Karpas-422 (cell line): Measurements from ENCODE around the gene SCRN3. TPM values are rescaled to one million over a fixed set of nuclear protein-coding genes. Genes with fewer than 3 reads are reported as not detected.
"Not testable (repeated sequence)": the region's sequence is repeated elsewhere in the genome, so short reads cannot be mapped to it uniquely, and the experiment has no call there.

ENCODE experiments used
- DNase-seq: peaks from one replicate; pipeline ENCODE4 v3.0.0-alpha.2; 2015
- H2AFZ ChIP-seq: fragments of 200-600 bp; sonication (generic); 2 replicates; pipeline ENCODE4 v1.6.1; 2014; ENCODE audit warnings: antibody characterized with exemption, low read length, mixed read lengths
- H3K27ac ChIP-seq: fragments of 200-600 bp; sonication (generic); 2 replicates; pipeline ENCODE4 v1.5.1; 2014; ENCODE audit warnings: mild to moderate bottlenecking, low read length, moderate library complexity
- H3K27me3 ChIP-seq: fragments of 200-600 bp; sonication (generic); 2 replicates; pipeline ENCODE4 v1.6.1; 2014; ENCODE audit warnings: low read length, mixed read lengths
- H3K36me3 ChIP-seq: fragments of 200-600 bp; sonication (generic); 2 replicates; pipeline ENCODE4 v1.6.1; 2014; ENCODE audit warnings: low read length, mixed read lengths; ENCODE audit not compliant: insufficient read depth
- H3K4me1 ChIP-seq: fragments of 200-600 bp; sonication (generic); 2 replicates; pipeline ENCODE4 v1.6.1; 2014; ENCODE audit warnings: mild to moderate bottlenecking, low read length, mixed read lengths
- H3K4me2 ChIP-seq: fragments of 200-600 bp; sonication (generic); 2 replicates; pipeline ENCODE4 v1.6.1; 2014; ENCODE audit warnings: low read length, low read depth, mild to moderate bottlenecking; ENCODE audit not compliant: poor library complexity, severe bottlenecking
- H3K4me3 ChIP-seq: fragments of 200-600 bp; sonication (generic); 2 replicates; pipeline ENCODE4 v1.5.1; 2014; ENCODE audit warnings: mild to moderate bottlenecking, antibody characterized with exemption, low read length, mixed read lengths
- H3K79me2 ChIP-seq: fragments of 200-600 bp; sonication (generic); 2 replicates; pipeline ENCODE4 v1.6.1; 2014; ENCODE audit warnings: mild to moderate bottlenecking, low read length, mixed read lengths
- H3K9ac ChIP-seq: fragments of 200-600 bp; sonication (generic); 2 replicates; pipeline ENCODE4 v1.6.0; 2014; ENCODE audit warnings: low read length
- H3K9me2 ChIP-seq: fragments of 200-600 bp; sonication (generic), shearing (Covaris generic); replicated peaks from 2 replicates; pipeline ENCODE4 v1.6.0; 2014; ENCODE audit warnings: mild to moderate bottlenecking, low read length, moderate library complexity; ENCODE audit not compliant: insufficient read depth
- H3K9me3 ChIP-seq: fragments of 300-700, 200-600 bp; sonication (generic); 2 replicates; pipeline ENCODE4 v1.6.1; 2014; ENCODE audit warnings: low read length, mixed read lengths
- H4K20me1 ChIP-seq: fragments of 200-600 bp; sonication (generic); 2 replicates; pipeline ENCODE4 v1.6.1; 2014; ENCODE audit warnings: mild to moderate bottlenecking, antibody characterized with exemption, low read length, low read depth; ENCODE audit not compliant: insufficient read depth
- total RNA-seq: library from RNA; depleted of rRNA; stranded (reverse); fragments of >200 nt; shearing (Covaris generic); gene quantifications from 2 replicates; pipeline ENCODE4 v1.2.3, GENCODE V29; 2014; ENCODE audit warnings: low replicate concordance; rRNA removed

The SCRN3 gene, protein sequence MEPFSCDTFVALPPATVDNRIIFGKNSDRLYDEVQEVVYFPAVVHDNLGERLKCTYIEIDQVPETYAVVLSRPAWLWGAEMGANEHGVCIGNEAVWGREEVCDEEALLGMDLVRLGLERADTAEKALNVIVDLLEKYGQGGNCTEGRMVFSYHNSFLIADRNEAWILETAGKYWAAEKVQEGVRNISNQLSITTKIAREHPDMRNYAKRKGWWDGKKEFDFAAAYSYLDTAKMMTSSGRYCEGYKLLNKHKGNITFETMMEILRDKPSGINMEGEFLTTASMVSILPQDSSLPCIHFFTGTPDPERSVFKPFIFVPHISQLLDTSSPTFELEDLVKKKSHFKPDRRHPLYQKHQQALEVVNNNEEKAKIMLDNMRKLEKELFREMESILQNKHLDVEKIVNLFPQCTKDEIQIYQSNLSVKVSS
- 29.0 and 47.4 TPM in 2 replicates for total RNA-seq

DNA sequence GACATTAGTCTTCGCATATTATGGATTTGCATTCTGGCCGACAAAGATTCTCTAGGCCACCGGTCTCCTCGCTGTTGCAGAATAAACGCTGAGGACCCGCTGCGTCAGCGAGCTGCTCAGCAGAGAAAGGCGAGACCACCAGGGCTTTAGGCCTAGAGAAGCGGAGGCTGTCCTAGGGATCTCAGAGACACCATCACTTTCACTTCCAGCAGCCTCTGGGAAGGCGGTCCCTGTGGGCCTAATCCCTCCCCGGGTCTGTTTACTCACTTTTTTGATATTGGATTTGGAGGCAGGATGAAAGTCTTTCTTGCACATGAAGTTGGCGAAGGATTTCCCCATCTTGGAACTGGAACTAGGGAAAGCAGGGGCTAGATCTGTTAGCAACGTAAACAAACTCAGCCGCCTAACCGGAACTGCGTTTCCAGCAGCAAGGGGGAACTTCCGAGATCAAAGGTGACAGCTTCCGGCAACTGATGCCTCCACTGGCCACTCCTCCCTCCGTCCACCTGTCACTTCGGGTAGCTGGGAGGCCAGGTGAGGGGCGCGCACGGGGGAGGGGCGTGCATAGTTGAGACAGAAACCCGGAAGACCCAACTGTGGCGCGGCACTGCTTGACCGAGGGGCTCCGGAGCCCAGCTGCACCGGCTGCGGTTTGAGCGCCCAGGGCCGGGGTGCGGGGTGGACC is at the start of gene SCRN3:
Gene SCRN3 (plus strand): TSS at position 447 of the 685 bp plus-strand sequence. CDS start 2,554 bp downstream, outside the sequence.
- Histone ChIP-seq H3K9ac (peak within 1 kb of the TSS; percentile 75), H3K4me2 (peak within 1 kb of the TSS; percentile 81), H3K79me2 (peaks cover 71% of the 10 kb centered on the region), H3K27ac (peak within 1 kb of the TSS; percentile 48), H3K4me1 (peaks cover 42% of the 10 kb centered on the region), H2AFZ (peak within 1 kb of the TSS; percentile 25; the same call in 1 of the 2 replicates), H3K4me3 (peak within 1 kb of the TSS; percentile 84), H3K9me3 (no peaks in the 10 kb centered on the region), H3K36me3 (peaks cover 20% of the 10 kb centered on the region; the same call in 1 of the 2 replicates), H4K20me1 (no peaks in the 10 kb centered on the region), H3K27me3 (no peaks in the 10 kb centered on the region), H3K9me2 (no peaks in the 10 kb centered on the region)
- DNase-seq = peak; percentile 94

DNA sequence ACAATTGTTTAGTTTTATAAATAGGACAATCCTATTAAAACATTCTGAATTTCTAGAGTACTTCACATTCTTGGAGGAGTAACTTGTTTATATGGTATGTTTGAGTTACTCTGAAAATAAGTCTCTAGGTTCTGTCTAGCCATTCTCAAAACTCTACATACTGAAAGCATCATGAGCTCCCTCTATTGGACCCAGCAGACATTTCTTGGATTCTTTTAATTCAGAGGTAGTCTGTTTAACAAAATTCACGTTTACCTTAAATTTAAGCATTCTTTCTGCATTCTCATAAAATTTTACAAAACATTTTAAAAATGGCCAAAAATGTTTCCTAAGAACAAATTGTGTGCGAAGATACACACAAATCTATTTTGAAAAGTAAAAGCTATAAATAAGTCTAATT is 45.5 kb upstream of the SCRN3 start:
- Histone ChIP-seq H3K9ac (no peak overlapping the region), H3K36me3 (peaks cover 4% of the 10 kb centered on the region; the same call in 1 of the 2 replicates), H3K27me3 (no peaks in the 10 kb centered on the region), H3K9me2 (no peaks in the 10 kb centered on the region), H3K4me2 (no peak overlapping the region), H3K4me1 (no peaks in the 10 kb centered on the region), H2AFZ (no peak overlapping the region), H3K27ac (no peak overlapping the region), H4K20me1 (no peaks in the 10 kb centered on the region), H3K9me3 (no peaks in the 10 kb centered on the region), H3K4me3 (no peak overlapping the region), H3K79me2 (no peaks in the 10 kb centered on the region; the same call in 1 of the 2 replicates)
- peak; percentile 72 for DNase-seq

DNA sequence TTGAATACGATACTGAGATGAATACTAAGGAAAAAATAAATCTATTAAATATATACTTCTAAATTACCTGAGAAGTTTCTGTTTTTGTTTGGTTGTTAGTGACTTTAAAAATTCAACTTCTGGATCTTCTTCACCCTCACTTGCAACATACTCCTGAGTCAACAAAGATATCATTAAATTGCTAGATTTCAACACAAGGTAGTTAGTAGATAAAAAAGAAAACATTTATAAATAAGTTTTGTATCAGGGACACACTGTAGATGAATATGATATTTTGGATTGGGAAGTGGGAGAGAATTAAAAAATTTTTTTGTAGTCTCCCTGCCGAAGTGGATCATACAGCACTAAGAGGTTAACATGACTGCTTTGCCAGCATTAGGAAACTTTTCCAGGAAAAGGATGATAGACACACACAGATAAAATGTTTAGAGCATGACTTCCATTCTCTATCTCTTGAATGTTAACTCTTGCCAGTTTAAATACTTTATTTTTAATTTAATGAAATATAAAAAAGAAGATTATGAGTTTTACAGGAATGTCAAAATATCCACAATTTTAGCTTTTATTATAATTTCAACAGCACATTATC is 44.8 kb upstream of the SCRN3 start:
- no peak overlapping the region for H3K27ac ChIP-seq
- no peaks in the 10 kb centered on the region for H3K4me1 ChIP-seq
- H3K4me2 ChIP-seq = no peak overlapping the region
- H3K36me3 ChIP-seq = peaks cover 4% of the 10 kb centered on the region; the same call in 1 of the 2 replicates
- no peak for DNase-seq
- H3K27me3 ChIP-seq = no peaks in the 10 kb centered on the region
- no peaks in the 10 kb centered on the region; the same call in 1 of the 2 replicates for H3K79me2 ChIP-seq
- H3K9me2 ChIP-seq = no peaks in the 10 kb centered on the region
- no peaks in the 10 kb centered on the region for H4K20me1 ChIP-seq
- H3K4me3 ChIP-seq = no peak overlapping the region
- no peak overlapping the region for H3K9ac ChIP-seq
- H2AFZ ChIP-seq = no peak overlapping the region
- H3K9me3 ChIP-seq = no peaks in the 10 kb centered on the region

DNA sequence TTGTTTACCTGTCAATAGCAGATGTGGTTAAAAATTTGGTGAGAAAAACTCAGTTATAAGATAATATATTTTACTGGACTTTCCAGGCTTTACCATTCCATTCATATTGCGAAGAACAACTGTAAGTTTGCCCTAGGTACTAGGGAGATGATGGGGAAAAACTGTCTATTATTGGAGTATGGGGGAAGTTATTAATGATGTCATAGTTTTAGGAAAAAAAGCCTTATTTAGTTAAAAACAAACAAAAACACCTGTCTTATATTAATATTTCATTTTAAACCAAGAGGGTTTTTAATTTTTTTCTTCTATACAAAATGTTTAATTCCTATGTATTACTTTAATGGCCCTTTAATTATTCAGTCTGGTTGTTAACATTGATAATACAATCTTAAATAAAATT is 42.5 kb upstream of the SCRN3 start:
- Histone ChIP-seq H3K27me3 (no peaks in the 10 kb centered on the region), H3K4me1 (no peaks in the 10 kb centered on the region), H3K27ac (no peak overlapping the region), H3K4me2 (no peak overlapping the region), H3K36me3 (peaks cover 4% of the 10 kb centered on the region; the same call in 1 of the 2 replicates), H3K9ac (no peak overlapping the region), H2AFZ (no peak overlapping the region), H3K9me2 (no peaks in the 10 kb centered on the region), H3K79me2 (no peaks in the 10 kb centered on the region; the same call in 1 of the 2 replicates), H4K20me1 (no peaks in the 10 kb centered on the region), H3K9me3 (no peaks in the 10 kb centered on the region), H3K4me3 (no peak overlapping the region)
- DNase-seq = no peak

DNA sequence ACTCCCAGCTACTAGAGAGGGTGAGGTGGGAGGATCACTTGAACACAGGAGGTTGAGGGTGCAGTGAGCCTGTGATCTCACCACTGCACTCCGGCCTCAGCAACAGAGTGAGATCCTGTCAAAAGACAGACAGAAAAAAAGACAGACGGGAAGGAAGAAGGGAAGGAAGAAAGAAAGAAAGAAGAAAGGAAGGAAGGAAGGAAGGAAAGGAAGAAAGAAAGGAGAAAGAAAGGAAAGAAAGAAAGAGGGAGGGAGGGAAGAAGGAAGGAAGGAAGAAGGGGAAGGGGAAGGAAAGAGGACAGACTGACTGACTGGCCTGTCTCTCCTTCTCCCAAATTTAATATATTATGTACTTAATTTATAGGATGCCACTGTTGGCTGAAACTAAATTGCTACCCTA is 39.2 kb upstream of the SCRN3 start:
- DNase-seq = no peak
- Histone ChIP-seq H3K9ac (no peak overlapping the region), H4K20me1 (no peaks in the 10 kb centered on the region), H3K9me2 (no peaks in the 10 kb centered on the region), H2AFZ (no peak overlapping the region), H3K27me3 (no peaks in the 10 kb centered on the region), H3K36me3 (no peaks in the 10 kb centered on the region; the same call in 1 of the 2 replicates), H3K79me2 (no peaks in the 10 kb centered on the region; the same call in 1 of the 2 replicates), H3K4me2 (no peak overlapping the region), H3K4me3 (no peak overlapping the region), H3K27ac (no peak overlapping the region), H3K4me1 (no peaks in the 10 kb centered on the region), H3K9me3 (no peaks in the 10 kb centered on the region)

DNA sequence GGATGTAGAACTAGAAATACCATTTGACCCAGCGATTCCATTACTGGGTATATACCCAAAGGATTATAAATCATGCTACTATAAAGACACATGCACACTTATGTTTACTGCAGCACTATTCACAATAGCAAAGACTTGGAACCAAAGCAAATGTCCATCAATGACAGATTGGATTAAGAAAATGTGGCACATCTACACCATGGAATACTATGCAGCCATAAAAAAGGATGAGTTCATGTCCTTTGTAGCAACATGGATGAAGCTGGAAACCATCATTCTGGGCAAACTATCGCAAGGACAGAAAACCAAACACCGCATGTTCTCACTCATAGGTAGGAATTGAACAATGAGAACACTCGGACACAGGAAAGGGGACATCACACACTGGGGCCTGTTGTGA is 35.9 kb upstream of the SCRN3 start:
- not testable (repeated sequence) for H3K9ac ChIP-seq, H3K79me2 ChIP-seq, H3K9me3 ChIP-seq, H3K9me2 ChIP-seq, H3K36me3 ChIP-seq, H3K4me2 ChIP-seq, H3K27ac ChIP-seq, H2AFZ ChIP-seq, H3K4me3 ChIP-seq, H3K27me3 ChIP-seq, H4K20me1 ChIP-seq, DNase-seq, H3K4me1 ChIP-seq

DNA sequence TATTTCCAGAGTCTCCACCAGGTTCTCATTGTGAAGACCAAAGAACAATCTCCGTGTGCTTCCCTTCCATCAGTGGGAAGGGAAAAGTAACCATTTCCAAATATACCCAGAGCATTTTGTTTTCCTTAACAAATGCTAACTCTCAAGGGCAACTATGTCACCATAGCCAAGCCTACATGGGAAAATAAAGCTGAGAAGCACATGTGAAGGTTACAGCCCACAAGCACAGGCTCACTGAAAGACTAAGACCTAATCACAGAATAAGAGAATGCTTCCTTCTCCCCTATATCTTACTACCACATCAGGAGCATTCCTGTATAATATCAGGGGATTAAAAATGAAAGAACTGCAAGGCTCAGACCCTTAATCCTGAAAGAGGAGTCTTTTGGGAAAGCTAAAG is 32.6 kb upstream of the SCRN3 start:
- no peak overlapping the region for H2AFZ ChIP-seq
- H3K79me2 ChIP-seq = peaks cover 5% of the 10 kb centered on the region; the same call in 1 of the 2 replicates
- no peak overlapping the region for H3K4me3 ChIP-seq
- no peaks in the 10 kb centered on the region for H4K20me1 ChIP-seq
- no peak for DNase-seq
- H3K9ac ChIP-seq = no peak overlapping the region
- H3K27me3 ChIP-seq = no peaks in the 10 kb centered on the region
- H3K9me2 ChIP-seq = no peaks in the 10 kb centered on the region
- H3K27ac ChIP-seq = no peak overlapping the region
- H3K9me3 ChIP-seq = no peaks in the 10 kb centered on the region; the same call in 1 of the 2 replicates
- H3K4me1 ChIP-seq = no peaks in the 10 kb centered on the region
- H3K4me2 ChIP-seq = no peak overlapping the region
- peaks cover 15% of the 10 kb centered on the region for H3K36me3 ChIP-seq
